Measurements from ENCODE around the gene DUS1L. TPM values are rescaled to one million over a fixed set of nuclear protein-coding genes. Genes with fewer than 3 reads are reported as not detected.

Gene DUS1L
- total RNA-seq, 1 experiment from 2014 or later: 129 TPM

GRCh38 chr17:82058855-82059249 is 6.8 kb downstream of the DUS1L start:
- CTCF ChIA-PET: no interaction called here

GRCh38 chr17:82058230-82058854 is 7.3 kb downstream of the DUS1L start:
- H3K27ac Mint-ChIP-seq (ENCODE audit: unreplicated experiment): no peak overlapping the region
- CTCF ChIA-PET: no interaction called here
- TF ChIP-seq CTCF (IDR thresholded peaks at IDR 0.05; ENCODE audit: insufficient read depth in 1 of 2, low read depth in 1 of 2, low read length in 1 of 2, severe bottlenecking in 1 of 2, unreplicated experiment in 1 of 2): no peak
- no peaks in the 10 kb centered on the region for H3K4me1 ChIP-seq
- no peaks in the 10 kb centered on the region for H3K4me1 Mint-ChIP-seq (ENCODE audit: low read depth, unreplicated experiment)
- H3K27me3 Mint-ChIP-seq (ENCODE audit: insufficient read depth, unreplicated experiment): no peaks in the 10 kb centered on the region
- H3K36me3 ChIP-seq (ENCODE audit: control insufficient read depth, insufficient read depth, low read length): peaks cover 1% of the 10 kb centered on the region; the same call in 1 of the 2 replicates
- no peaks in the 10 kb centered on the region for H3K27me3 ChIP-seq (replicated peaks; ENCODE audit: control insufficient read depth, insufficient read depth, low read length)
- BruUV-seq (replicated peaks): no TSS peak
- no peaks in the 10 kb centered on the region for H3K9me3 ChIP-seq
- H3K4me3 ChIP-seq (ENCODE audit: low read depth, low read length): no peak overlapping the region
- peaks cover 74% of the 10 kb centered on the region for H3K36me3 Mint-ChIP-seq (ENCODE audit: insufficient read depth, unreplicated experiment)
- DNase-seq: no peak
- H3K9me3 Mint-ChIP-seq (ENCODE audit: unreplicated experiment): no peaks in the 10 kb centered on the region
- intact Hi-C loops (cut with micrococcal nuclease; ENCODE audit: unreplicated experiment): no loop called here
- H3K4me3 Mint-ChIP-seq (ENCODE audit: unreplicated experiment): no peak overlapping the region
- POLR2A ChIA-PET: no interaction called here

More at GRCh38 chr17:82058855-82059249, 6.8 kb downstream of the DUS1L start:
- no peaks in the 10 kb centered on the region for H3K4me1 Mint-ChIP-seq (ENCODE audit: low read depth, unreplicated experiment)
- no peaks in the 10 kb centered on the region for H3K27me3 ChIP-seq (replicated peaks; ENCODE audit: control insufficient read depth, insufficient read depth, low read length)
- no peaks in the 10 kb centered on the region for H3K9me3 ChIP-seq
- no peak for DNase-seq
- no peak overlapping the region for H3K4me3 ChIP-seq (ENCODE audit: low read depth, low read length)
- H3K27me3 Mint-ChIP-seq (ENCODE audit: insufficient read depth, unreplicated experiment): no peaks in the 10 kb centered on the region
- no peaks in the 10 kb centered on the region for H3K4me1 ChIP-seq
- BruUV-seq (replicated peaks): no TSS peak
- peaks cover 3% of the 10 kb centered on the region for H3K36me3 ChIP-seq (ENCODE audit: control insufficient read depth, insufficient read depth, low read length)
- TF ChIP-seq CTCF (IDR thresholded peaks at IDR 0.05; ENCODE audit: insufficient read depth in 1 of 2, low read depth in 1 of 2, low read length in 1 of 2, severe bottlenecking in 1 of 2, unreplicated experiment in 1 of 2): no peak
- no peaks in the 10 kb centered on the region for H3K9me3 Mint-ChIP-seq (ENCODE audit: unreplicated experiment)
- POLR2A ChIA-PET: no interaction called here
- no peak overlapping the region for H3K4me3 Mint-ChIP-seq (ENCODE audit: unreplicated experiment)
- intact Hi-C loops (cut with micrococcal nuclease; ENCODE audit: unreplicated experiment): no loop called here
- peaks cover 74% of the 10 kb centered on the region for H3K36me3 Mint-ChIP-seq (ENCODE audit: insufficient read depth, unreplicated experiment)
- no peak overlapping the region for H3K27ac Mint-ChIP-seq (ENCODE audit: unreplicated experiment)

DNA sequence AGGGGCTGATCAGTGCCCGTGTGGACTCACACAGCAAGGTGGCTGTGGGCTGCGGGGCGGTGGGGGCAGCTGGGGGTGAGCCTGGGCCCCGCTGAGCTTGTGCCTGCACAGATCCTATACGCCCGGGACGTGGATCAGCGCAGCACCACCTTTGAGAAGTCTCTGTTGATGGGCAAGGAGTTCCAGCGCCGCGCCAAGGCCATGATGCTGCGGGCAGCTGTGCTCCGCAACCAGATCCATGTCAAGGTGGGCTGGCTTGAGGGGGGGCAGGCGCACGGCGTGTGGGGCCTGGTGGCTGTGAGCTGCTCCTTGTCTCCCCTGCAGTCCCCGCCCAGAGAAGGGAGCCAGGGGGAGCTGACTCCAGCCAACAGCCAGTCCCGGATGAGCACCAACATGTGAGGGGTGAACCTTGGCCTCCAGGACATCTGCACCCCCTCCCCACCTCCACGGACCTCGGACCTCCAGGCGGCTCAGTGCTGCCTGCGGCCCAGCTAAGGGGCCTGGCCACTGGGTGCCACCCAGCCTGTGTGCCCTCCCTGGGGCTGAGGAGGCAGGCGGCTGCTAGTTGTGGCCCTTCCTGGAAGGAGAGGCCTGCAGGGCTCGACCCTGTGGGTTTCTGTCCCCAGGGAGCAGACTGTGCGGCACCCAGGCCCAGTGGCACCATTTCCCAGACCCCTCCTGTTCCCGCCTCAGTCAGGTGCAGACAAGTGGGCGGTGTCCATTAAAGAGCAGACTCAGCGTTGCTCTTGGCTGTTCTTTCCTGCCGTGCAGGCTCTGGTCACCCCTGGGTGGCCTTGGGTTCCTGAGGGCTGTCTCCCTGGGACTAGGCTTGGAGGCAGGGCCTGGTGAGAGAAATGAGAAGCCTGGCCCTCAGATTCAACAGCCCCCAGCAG is 8.6 kb downstream of the DUS1L start:
- Histone ChIP-seq H3K36me3 (ENCODE audit: control insufficient read depth, insufficient read depth, low read length) (peaks cover 1% of the 10 kb centered on the region; the same call in 1 of the 2 replicates), H3K4me3 (ENCODE audit: low read depth, low read length) (no peak overlapping the region), H3K4me1 (no peaks in the 10 kb centered on the region; the same call in 1 of the 2 replicates), H3K9me3 (no peaks in the 10 kb centered on the region), H3K27me3 (replicated peaks; ENCODE audit: control insufficient read depth, insufficient read depth, low read length) (no peaks in the 10 kb centered on the region)
- H3K4me1 Mint-ChIP-seq (ENCODE audit: low read depth, unreplicated experiment): no peaks in the 10 kb centered on the region
- BruUV-seq (replicated peaks): TSS peak; percentile 54
- intact Hi-C loops (cut with micrococcal nuclease; ENCODE audit: unreplicated experiment): no loop called here
- TF ChIP-seq CTCF (IDR thresholded peaks at IDR 0.05; ENCODE audit: insufficient read depth in 1 of 2, low read depth in 1 of 2, low read length in 1 of 2, severe bottlenecking in 1 of 2, unreplicated experiment in 1 of 2): no peak
- POLR2A ChIA-PET: no interaction called here
- CTCF ChIA-PET: interaction anchor here (1.1 kb wide), 1 partner anchor 19 kb away, joined by 3 read pairs; the partner anchor contains the start of gene DCXR
- no peaks in the 10 kb centered on the region for H3K9me3 Mint-ChIP-seq (ENCODE audit: unreplicated experiment)
- peaks cover 71% of the 10 kb centered on the region for H3K36me3 Mint-ChIP-seq (ENCODE audit: insufficient read depth, unreplicated experiment)
- DNase-seq: no peak
- no peak overlapping the region for H3K4me3 Mint-ChIP-seq (ENCODE audit: unreplicated experiment)
- no peaks in the 10 kb centered on the region for H3K27me3 Mint-ChIP-seq (ENCODE audit: insufficient read depth, unreplicated experiment)
- peak overlapping the region; percentile 29 for H3K27ac Mint-ChIP-seq (ENCODE audit: unreplicated experiment)
